IPS-18a (cell line): Measurements from ENCODE around the gene C16orf89.

Experiments used
- H3K27ac ChIP-seq: one replicate; pipeline ENCODE4 v1.5.1; 2013; ENCODE audit warnings: low read length
- H3K27me3 ChIP-seq: one replicate; pipeline ENCODE4 v1.6.1; 2013; ENCODE audit warnings: mild to moderate bottlenecking, low read length; ENCODE audit not compliant: control insufficient read depth, insufficient read depth
- H3K36me3 ChIP-seq: one replicate; pipeline ENCODE4 v1.6.1; 2013; ENCODE audit warnings: low read depth, low read length; ENCODE audit not compliant: control insufficient read depth
- H3K4me1 ChIP-seq: one replicate; pipeline ENCODE4 v1.6.1; 2013; ENCODE audit warnings: low read depth, low read length; ENCODE audit not compliant: control insufficient read depth
- H3K4me3 ChIP-seq: one replicate; pipeline ENCODE4 v1.5.1; 2013; ENCODE audit warnings: low read length
- H3K9ac ChIP-seq: one replicate; pipeline ENCODE4 v1.6.1; 2013; ENCODE audit warnings: mild to moderate bottlenecking, low read length, moderate library complexity
- H3K9me3 ChIP-seq: one replicate; pipeline ENCODE4 v1.6.1; 2013; ENCODE audit warnings: low read depth, low read length; ENCODE audit not compliant: control insufficient read depth

The C16orf89 gene

GRCh38 chr16:5033256-5034166 lies 32.2 kb downstream of the C16orf89 start, which contains the start of gene NAGPA:
Gene NAGPA, minus strand, starts transcription at chr16:5033935. Its CDS starts 21 bp downstream, at chr16:5033914.
- no peak within 1 kb of the TSS for H3K27ac ChIP-seq
- H3K4me3 ChIP-seq: peak within 1 kb of the TSS; percentile 68
- peaks cover 5% of the 10 kb centered on the region for H3K4me1 ChIP-seq
- H3K27me3 ChIP-seq: peaks cover 7% of the 10 kb centered on the region
- H3K36me3 ChIP-seq: no peaks in the 10 kb centered on the region
- H3K9me3 ChIP-seq: no peaks in the 10 kb centered on the region
- H3K9ac ChIP-seq: peak within 1 kb of the TSS; percentile 50

- H3K4me1 ChIP-seq: peaks cover 5% of the 10 kb centered on the region
- no peaks in the 10 kb centered on the region for H3K9me3 ChIP-seq
- H3K27ac ChIP-seq: no peak overlapping the region
- H3K4me3 ChIP-seq: peak overlapping the region; percentile 68
- H3K9ac ChIP-seq: no peak overlapping the region
- peaks cover 7% of the 10 kb centered on the region for H3K27me3 ChIP-seq
- no peaks in the 10 kb centered on the region for H3K36me3 ChIP-seq
Measured at GRCh38 chr16:5032748-5033167, 33.0 kb downstream of the C16orf89 start.

GRCh38 chr16:5031601-5032000 lies 34.2 kb downstream of the C16orf89 start:
- H3K4me1 ChIP-seq: peaks cover 3% of the 10 kb centered on the region
- no peaks in the 10 kb centered on the region for H3K9me3 ChIP-seq
- H3K27me3 ChIP-seq: peaks cover 7% of the 10 kb centered on the region
- no peaks in the 10 kb centered on the region for H3K36me3 ChIP-seq
- no peak overlapping the region for H3K4me3 ChIP-seq
- H3K27ac ChIP-seq: no peak overlapping the region
- H3K9ac ChIP-seq: no peak overlapping the region

- no peak overlapping the region for H3K4me3 ChIP-seq
- no peaks in the 10 kb centered on the region for H3K36me3 ChIP-seq
- H3K9ac ChIP-seq: no peak overlapping the region
- H3K27me3 ChIP-seq: peaks cover 7% of the 10 kb centered on the region
- H3K9me3 ChIP-seq: no peaks in the 10 kb centered on the region
- no peaks in the 10 kb centered on the region for H3K4me1 ChIP-seq
- no peak overlapping the region for H3K27ac ChIP-seq
Measured at GRCh38 chr16:5030251-5030870, 35.4 kb downstream of the C16orf89 start.

GRCh38 chr16:5028950-5029475 lies 36.7 kb downstream of the C16orf89 start:
- Histone ChIP-seq H3K4me3 (no peak overlapping the region), H3K9me3 (no peaks in the 10 kb centered on the region), H3K4me1 (no peaks in the 10 kb centered on the region), H3K36me3 (no peaks in the 10 kb centered on the region), H3K27me3 (peaks cover 7% of the 10 kb centered on the region), H3K27ac (no peak overlapping the region), H3K9ac (no peak overlapping the region)

- Histone ChIP-seq H3K4me3 (no peak overlapping the region), H3K4me1 (no peaks in the 10 kb centered on the region), H3K9ac (no peak overlapping the region), H3K9me3 (no peaks in the 10 kb centered on the region), H3K27me3 (peaks cover 2% of the 10 kb centered on the region), H3K27ac (no peak overlapping the region), H3K36me3 (no peaks in the 10 kb centered on the region)
Measured at GRCh38 chr16:5027575-5028235, 38.1 kb downstream of the C16orf89 start.

- H3K27me3 ChIP-seq: no peaks in the 10 kb centered on the region
- no peak overlapping the region for H3K9ac ChIP-seq
- H3K4me3 ChIP-seq: no peak overlapping the region
- no peaks in the 10 kb centered on the region for H3K9me3 ChIP-seq
- no peaks in the 10 kb centered on the region for H3K36me3 ChIP-seq
- H3K27ac ChIP-seq: no peak overlapping the region
- no peaks in the 10 kb centered on the region for H3K4me1 ChIP-seq
Measured at GRCh38 chr16:5027086-5027485, 38.7 kb downstream of the C16orf89 start.

GRCh38 chr16:5026664-5027063 lies 39.1 kb downstream of the C16orf89 start:
- H3K9ac ChIP-seq: no peak overlapping the region
- H3K4me3 ChIP-seq: no peak overlapping the region
- H3K9me3 ChIP-seq: no peaks in the 10 kb centered on the region
- no peaks in the 10 kb centered on the region for H3K36me3 ChIP-seq
- no peaks in the 10 kb centered on the region for H3K27me3 ChIP-seq
- H3K27ac ChIP-seq: no peak overlapping the region
- no peaks in the 10 kb centered on the region for H3K4me1 ChIP-seq

- H3K27ac ChIP-seq: no peak overlapping the region
- no peak overlapping the region for H3K9ac ChIP-seq
- H3K4me3 ChIP-seq: no peak overlapping the region
- H3K36me3 ChIP-seq: no peaks in the 10 kb centered on the region
- H3K4me1 ChIP-seq: no peaks in the 10 kb centered on the region
- H3K27me3 ChIP-seq: no peaks in the 10 kb centered on the region
- no peaks in the 10 kb centered on the region for H3K9me3 ChIP-seq
Measured at GRCh38 chr16:5025171-5025632, 40.6 kb downstream of the C16orf89 start.

GRCh38 chr16:5024632-5025031 lies 41.1 kb downstream of the C16orf89 start:
- no peak overlapping the region for H3K27ac ChIP-seq
- no peak overlapping the region for H3K9ac ChIP-seq
- H3K36me3 ChIP-seq: no peaks in the 10 kb centered on the region
- H3K9me3 ChIP-seq: no peaks in the 10 kb centered on the region
- no peak overlapping the region for H3K4me3 ChIP-seq
- no peaks in the 10 kb centered on the region for H3K4me1 ChIP-seq
- H3K27me3 ChIP-seq: no peaks in the 10 kb centered on the region

GRCh38 chr16:5022521-5022920 lies 43.2 kb downstream of the C16orf89 start:
- H3K27ac ChIP-seq: no peak overlapping the region
- H3K9me3 ChIP-seq: no peaks in the 10 kb centered on the region
- H3K9ac ChIP-seq: no peak overlapping the region
- no peaks in the 10 kb centered on the region for H3K4me1 ChIP-seq
- H3K36me3 ChIP-seq: no peaks in the 10 kb centered on the region
- no peaks in the 10 kb centered on the region for H3K27me3 ChIP-seq
- H3K4me3 ChIP-seq: no peak overlapping the region
